Measurements from ENCODE around the gene MREG. TPM values are rescaled to one million over a fixed set of nuclear protein-coding genes. Genes with fewer than 3 reads are reported as not detected.
"Not testable (repeated sequence)": the region's sequence is repeated elsewhere in the genome, so short reads cannot be mapped to it uniquely, and the experiment has no call there.

MREG gene
- total RNA-seq, 1 donor from 2014 or later, result 11.9 TPM

DNA sequence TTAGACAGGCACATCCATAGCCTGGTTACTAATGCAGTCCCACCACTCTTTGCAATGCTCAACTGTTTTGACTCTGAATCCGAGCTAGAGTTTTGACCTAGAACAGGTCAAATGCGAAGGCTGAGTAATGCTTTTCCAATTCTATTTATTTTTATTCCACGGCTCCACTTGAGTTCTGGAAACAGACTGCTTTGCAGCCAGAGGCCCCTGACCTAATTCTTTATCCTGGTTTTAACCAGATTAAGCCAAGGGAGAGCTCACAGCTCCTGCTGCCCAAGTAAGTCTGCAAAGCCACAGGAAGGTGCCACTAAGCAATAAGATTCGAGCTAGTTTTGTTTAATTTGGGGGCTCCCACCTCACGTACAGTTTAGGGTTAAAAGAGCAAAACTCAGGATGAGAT is 51.4 kb downstream of the MREG start:
- no peak overlapping the region for H3K4me3 Mint-ChIP-seq
- DNase-seq (ENCODE audit: low spot score in 2 of 2, unreplicated experiment in 2 of 2), result no peak
- H3K4me1 Mint-ChIP-seq, result peaks cover 12% of the 10 kb centered on the region
- H3K27me3 Mint-ChIP-seq (ENCODE audit: low read depth), result no peaks in the 10 kb centered on the region
- TF ChIP-seq, protein P1, sequence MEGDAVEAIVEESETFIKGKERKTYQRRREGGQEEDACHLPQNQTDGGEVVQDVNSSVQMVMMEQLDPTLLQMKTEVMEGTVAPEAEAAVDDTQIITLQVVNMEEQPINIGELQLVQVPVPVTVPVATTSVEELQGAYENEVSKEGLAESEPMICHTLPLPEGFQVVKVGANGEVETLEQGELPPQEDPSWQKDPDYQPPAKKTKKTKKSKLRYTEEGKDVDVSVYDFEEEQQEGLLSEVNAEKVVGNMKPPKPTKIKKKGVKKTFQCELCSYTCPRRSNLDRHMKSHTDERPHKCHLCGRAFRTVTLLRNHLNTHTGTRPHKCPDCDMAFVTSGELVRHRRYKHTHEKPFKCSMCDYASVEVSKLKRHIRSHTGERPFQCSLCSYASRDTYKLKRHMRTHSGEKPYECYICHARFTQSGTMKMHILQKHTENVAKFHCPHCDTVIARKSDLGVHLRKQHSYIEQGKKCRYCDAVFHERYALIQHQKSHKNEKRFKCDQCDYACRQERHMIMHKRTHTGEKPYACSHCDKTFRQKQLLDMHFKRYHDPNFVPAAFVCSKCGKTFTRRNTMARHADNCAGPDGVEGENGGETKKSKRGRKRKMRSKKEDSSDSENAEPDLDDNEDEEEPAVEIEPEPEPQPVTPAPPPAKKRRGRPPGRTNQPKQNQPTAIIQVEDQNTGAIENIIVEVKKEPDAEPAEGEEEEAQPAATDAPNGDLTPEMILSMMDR (IDR thresholded peaks at IDR 0.05; ENCODE audit: unreplicated experiment), result no peak
- H3K36me3 Mint-ChIP-seq, result peaks cover 4% of the 10 kb centered on the region
- no peak overlapping the region for H3K27ac Mint-ChIP-seq
- no peaks in the 10 kb centered on the region for H3K9me3 Mint-ChIP-seq

DNA sequence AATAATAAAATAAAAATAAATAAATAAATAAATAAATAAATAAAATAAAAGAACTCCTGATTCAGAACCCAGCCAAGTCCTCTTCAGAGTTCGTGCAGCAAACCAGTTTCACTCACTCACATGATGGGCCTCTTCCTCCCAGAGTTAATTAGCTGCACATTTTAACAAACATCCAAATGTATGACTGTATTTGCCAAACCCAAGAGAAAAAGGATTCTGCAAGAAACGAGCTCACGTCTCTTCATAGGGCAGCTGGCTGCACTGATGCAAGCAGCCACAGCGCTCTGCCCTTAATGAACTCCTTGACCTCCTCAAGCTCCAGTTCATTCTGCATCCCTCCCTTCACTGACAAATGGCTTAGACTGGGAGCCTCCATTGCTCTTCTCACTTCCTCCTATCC is 55.1 kb downstream of the MREG start:
- Mint-ChIP-seq H3K4me1 (no peaks in the 10 kb centered on the region), H3K4me3 (no peak overlapping the region), H3K27ac (no peak overlapping the region), H3K36me3 (peaks cover 4% of the 10 kb centered on the region), H3K27me3 (ENCODE audit: low read depth) (no peaks in the 10 kb centered on the region), H3K9me3 (no peaks in the 10 kb centered on the region)
- TF ChIP-seq, protein P1 (IDR thresholded peaks at IDR 0.05; ENCODE audit: unreplicated experiment), result no peak
- DNase-seq (ENCODE audit: low spot score in 2 of 2, unreplicated experiment in 2 of 2), result no peak

DNA sequence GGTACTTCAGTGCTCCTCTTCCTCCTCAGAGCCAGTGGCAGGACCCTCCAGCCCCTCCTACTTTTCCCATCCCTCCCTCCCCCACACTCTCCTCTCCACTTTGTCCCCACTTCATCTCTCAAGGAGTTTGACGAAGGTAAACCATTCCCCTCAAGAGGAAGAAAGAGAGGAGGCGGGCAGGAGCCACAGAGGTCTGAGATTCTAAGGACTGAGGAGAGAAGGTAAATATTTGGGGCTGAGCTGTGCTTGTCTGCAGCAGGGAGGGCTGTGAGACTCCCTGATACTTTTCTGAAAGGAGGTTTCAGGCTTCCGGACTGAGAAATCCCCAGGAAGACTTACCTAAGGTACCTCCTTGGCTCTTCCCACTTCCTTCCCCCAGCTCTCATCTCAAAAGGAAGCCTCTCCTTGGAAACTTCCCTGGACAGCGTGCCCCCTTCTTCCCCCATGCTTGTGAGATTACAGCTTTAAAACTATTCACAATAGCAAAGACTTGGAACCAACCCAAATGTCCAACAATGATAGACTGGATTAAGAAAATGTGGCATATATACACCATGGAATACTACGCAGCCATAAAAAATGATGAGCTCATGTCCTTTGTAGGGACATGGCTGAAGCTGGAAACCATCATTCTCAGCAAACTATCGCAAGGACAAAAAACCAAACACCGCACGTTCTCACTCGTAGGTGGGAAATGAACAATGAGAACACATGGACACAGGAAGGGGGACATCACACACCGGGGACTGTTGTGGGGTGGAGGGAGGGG is 55.8 kb downstream of the MREG start:
- not testable (repeated sequence) for H3K4me3 Mint-ChIP-seq; H3K4me1 Mint-ChIP-seq; H3K27ac Mint-ChIP-seq; H3K27me3 Mint-ChIP-seq (ENCODE audit: low read depth); DNase-seq (ENCODE audit: low spot score in 2 of 2, unreplicated experiment in 2 of 2); H3K9me3 Mint-ChIP-seq; H3K36me3 Mint-ChIP-seq

DNA sequence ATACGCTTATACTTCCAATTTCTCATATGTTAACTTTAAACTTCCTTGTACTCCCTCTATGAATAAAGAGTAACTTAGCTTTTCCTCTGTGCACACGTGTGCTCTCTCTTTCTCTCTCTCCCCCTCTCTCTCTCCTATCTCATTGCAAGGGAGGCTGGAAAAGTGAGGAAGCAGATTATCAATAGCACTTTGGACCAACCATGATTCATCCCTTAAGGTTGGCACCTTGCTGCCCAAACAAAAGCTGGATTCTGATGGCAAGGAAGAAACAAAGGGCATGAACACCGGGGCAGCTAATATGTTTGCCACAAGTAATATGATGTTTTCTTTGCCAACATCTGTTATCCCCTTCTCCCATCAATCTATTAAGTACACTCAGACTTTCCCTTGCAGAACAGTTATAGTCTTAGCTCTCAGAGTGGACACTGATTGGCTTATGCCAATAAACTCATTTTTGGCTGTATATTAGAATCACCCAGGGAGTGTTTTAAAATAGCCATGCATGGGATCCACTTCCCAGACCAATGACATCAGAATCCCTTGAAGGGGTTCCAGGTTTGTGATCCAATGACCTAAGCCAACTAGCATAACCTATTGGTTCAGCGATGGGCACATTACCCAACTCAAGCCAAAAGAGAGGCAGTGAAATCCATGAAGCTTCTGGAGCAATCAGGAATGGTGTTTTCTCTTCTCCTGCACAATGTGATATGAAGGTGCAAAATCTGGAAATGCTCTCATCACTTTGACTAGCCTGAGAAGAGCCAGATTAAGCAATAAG is 60.3 kb downstream of the MREG start:
- H3K4me1 Mint-ChIP-seq, result no peaks in the 10 kb centered on the region
- no peak overlapping the region for H3K4me3 Mint-ChIP-seq
- H3K36me3 Mint-ChIP-seq, result no peaks in the 10 kb centered on the region
- TF ChIP-seq, protein P1 (IDR thresholded peaks at IDR 0.05; ENCODE audit: unreplicated experiment), result no peak
- H3K9me3 Mint-ChIP-seq, result no peaks in the 10 kb centered on the region
- H3K27me3 Mint-ChIP-seq (ENCODE audit: low read depth), result no peaks in the 10 kb centered on the region
- H3K27ac Mint-ChIP-seq, result no peak overlapping the region
- DNase-seq (ENCODE audit: low spot score in 2 of 2, unreplicated experiment in 2 of 2), result no peak

DNA sequence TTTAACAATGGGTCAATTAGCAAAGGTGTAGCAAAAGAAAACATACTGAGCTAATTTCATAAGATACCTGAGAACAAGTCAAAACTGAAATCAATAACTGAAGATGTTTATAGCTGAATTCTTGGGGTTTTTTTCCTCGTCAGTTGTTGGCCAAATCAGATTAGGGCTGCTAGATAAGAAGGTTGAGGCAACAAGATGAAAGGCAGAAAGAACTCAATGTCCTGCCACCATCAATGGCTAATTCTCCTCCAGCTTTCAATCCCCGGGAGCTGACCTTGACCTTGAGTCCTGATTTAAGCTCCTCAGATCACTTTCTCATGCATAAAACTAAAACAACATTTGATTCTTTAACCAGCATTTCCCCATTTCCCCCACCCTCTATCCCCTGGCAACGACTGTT is 61.8 kb downstream of the MREG start:
- no peak for DNase-seq (ENCODE audit: low spot score in 2 of 2, unreplicated experiment in 2 of 2)

More for the DNA sequence above, 61.8 kb downstream of the MREG start:
- no peak overlapping the region for H3K4me3 Mint-ChIP-seq
- H3K27me3 Mint-ChIP-seq (ENCODE audit: low read depth), result no peaks in the 10 kb centered on the region
- no peaks in the 10 kb centered on the region for H3K4me1 Mint-ChIP-seq
- H3K36me3 Mint-ChIP-seq, result no peaks in the 10 kb centered on the region
- no peak overlapping the region for H3K27ac Mint-ChIP-seq
- TF ChIP-seq, protein P1 (IDR thresholded peaks at IDR 0.05; ENCODE audit: unreplicated experiment), result no peak
- H3K9me3 Mint-ChIP-seq, result no peaks in the 10 kb centered on the region

Data from mesothelial cell of epicardium (in vitro differentiated cells).